ENCODE measurements around the gene RARB.

Gene RARB

GRCh38 chr3:25578059-25578458 lies 150.0 kb downstream of the RARB start:
- no peak for DNase-seq (ENCODE audit: low spot score)

DNA sequence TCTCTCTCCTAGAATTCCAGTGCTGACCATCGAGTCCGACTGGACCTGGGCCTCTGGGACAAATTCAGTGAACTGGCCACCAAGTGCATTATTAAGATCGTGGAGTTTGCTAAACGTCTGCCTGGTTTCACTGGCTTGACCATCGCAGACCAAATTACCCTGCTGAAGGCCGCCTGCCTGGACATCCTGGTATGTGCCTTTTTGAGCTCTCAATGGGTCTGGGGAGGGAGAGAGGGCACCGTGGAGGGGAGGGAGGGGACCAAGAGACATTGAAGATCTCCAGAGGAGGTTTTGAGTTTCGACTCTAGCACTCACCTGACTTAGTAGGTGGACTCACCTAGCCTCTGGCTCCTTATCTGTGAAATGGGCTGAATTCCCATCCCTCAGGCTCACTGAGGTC lies 152.5 kb downstream of the RARB start:
- no peak for DNase-seq (ENCODE audit: low spot score)

DNA sequence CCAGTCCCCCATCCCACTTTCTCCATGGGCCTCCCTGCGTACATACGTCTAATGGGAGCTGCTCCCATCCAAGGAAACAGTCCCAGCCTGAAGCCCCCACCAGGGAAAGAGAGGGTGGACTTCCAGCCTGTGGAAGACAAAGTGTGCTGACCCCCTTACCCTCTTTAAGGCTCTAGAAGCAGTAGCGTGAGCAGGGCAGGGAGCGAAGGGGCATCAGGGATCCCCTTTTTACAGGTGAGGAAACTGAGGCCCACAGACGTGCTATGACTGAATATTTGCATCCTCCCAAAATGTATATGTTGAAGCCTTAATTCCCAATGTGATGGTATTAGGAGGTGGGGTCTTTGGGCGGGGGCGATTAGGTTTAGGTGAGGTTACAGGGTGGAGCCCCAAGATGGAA lies 153.3 kb downstream of the RARB start:
- no peak for DNase-seq (ENCODE audit: low spot score)

- no peak for DNase-seq (ENCODE audit: low spot score)
Observed at GRCh38 chr3:25581823-25582222, 153.8 kb downstream of the RARB start.

- peak; percentile 41 for DNase-seq (ENCODE audit: low spot score)
Observed at GRCh38 chr3:25582242-25582641, 154.2 kb downstream of the RARB start.

DNA sequence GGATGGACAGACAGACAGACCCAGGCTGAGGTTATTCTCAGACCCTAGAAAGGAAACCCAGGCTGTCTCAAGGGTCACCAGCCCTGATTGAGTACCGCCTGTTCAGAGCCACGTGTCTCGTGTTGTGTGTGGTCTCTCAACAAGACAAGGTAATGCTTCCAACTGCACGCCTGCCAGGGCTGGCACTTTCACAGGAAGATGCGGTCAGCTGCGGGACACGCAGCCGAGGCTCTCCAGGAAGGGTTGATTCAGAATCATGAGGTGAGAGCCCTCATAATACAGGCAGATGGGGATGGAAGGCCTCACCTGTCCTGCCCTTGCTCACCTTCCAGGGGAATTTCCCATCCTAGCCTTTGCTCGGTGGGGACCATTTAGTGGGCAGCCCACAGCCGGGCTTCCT lies 155.3 kb downstream of the RARB start:
- no peak for DNase-seq (ENCODE audit: low spot score)

DNA sequence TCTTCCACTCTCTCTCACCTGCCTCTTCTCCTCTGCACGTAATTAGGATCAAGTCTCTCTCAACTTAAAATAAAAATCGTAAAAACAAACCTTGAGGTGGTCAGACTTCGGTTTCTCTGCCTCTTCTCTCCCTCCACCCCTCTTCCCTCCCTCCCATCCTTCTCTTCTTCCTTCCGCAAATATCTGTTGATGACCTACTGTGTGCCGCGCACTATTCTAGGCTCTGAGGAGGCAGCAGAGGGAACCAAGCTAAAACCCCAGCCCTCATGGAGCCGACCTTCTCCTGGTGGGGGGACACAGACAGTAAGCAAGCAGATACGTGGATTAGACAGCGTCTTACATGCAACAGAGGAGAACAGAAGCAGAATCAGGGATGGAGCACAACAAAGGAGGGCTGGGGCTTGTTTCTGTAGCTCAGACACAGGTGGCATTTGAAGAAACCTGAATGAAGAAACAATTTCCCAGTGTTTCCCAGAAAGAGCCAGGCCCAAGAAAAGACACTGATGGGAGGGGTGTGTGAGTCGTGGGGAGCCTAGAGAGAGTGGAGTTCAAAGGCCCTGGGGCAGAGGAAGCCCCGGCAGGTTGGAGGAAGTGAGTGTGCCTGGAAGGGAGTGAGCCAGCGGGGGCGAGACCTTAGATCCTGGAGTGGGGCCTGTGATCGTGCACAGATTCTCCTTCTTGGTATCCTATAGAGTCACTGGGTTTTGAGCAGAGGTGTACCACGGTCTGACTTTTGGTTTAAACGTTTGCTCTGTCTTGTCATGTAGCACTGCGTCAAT lies 156.1 kb downstream of the RARB start:
- no peak for DNase-seq (ENCODE audit: low spot score)

- no peak for DNase-seq (ENCODE audit: low spot score)
Observed at GRCh38 chr3:25585361-25586166, 157.5 kb downstream of the RARB start.

DNA sequence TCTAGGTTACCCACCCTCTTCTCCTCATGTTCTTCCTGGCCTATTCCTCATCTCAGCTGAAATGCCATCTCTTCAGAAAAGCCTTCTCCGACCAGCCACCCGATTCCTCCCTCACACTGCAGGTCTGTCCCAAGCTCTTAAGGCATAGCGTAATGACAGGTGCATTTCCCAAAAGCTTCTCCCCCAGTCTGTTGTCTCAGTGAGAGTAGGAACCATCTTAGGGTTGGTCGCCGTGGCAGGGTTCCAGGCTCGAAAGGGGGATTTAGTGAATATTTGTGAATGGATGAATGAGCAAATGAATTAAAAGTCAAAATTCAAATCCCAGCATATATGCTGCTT lies 158.1 kb downstream of the RARB start:
- DNase-seq (ENCODE audit: low spot score), result no peak

GRCh38 chr3:25586553-25586952 lies 158.5 kb downstream of the RARB start:
- DNase-seq (ENCODE audit: low spot score), result no peak

- no peak for DNase-seq (ENCODE audit: low spot score)
Observed at GRCh38 chr3:25587094-25587493, 159.0 kb downstream of the RARB start.

DNA sequence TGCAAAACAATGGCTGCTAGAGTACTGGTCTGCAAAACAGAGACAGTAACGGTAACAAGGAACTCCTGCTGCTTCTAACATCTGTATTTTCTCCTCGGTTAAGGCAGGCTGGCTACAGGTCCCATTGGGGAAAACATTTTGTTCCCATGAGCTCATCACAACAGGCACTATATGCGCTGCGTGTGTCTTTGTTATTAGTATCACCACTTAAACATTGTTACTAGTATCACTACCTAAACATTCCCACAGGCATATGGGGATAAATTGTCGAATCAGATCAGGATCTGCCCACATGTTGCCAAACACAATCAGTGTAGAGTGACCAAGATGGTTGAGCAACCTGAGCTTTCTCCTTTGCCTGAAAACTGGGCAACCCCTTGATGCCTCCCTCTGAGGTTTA lies 159.5 kb downstream of the RARB start:
- DNase-seq (ENCODE audit: low spot score), result no peak

DNA sequence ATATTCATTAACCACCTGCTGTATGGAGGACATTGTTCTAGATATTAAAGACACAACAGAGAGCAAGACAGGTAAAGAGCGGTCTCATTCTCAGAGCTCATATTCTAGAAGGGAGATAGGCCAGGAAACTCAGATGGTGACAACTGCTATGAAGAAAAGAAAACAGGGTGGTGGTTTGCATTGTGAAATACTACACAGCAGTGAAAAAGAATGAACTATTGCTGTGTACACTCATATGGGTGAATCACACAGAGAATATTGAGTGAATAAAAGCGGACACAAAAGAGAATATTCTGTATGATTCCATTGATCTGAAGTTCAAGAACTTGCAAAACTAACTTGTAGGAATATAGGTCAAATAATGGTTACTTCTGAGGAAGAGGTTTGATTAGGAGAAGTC lies 159.9 kb downstream of the RARB start:
- no peak for DNase-seq (ENCODE audit: low spot score)

DNA sequence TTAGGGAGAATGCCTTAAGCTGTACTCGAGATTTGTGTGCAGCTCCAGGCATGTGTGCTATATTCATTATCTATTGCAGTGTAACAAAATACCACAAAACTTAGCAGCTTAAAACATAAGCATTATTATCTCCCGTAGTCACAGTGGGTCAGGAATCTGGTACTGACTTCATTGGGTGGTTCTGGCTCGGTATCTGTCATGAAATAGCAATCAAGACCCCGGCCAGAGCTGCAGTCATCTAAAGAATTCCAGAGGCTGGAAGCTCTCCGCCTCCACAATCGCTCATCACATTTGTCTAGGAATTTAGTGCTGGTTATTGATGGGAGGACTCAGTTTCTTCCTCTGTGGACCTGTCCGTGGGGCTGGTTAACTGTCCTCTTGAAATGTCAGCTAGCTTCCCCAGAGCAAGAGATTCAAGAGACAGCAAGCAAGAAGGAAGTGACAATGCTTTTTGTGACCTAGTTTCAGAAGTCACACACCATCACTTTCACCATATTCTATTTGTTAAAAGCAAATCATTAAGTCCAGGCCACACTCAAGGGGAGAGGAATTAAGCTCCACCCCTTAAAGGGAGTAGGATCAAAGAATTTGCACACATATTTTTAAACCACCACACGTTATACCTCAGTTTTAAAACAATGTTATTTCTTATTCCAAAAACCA lies 160.5 kb downstream of the RARB start:
- no peak for DNase-seq (ENCODE audit: low spot score)

DNA sequence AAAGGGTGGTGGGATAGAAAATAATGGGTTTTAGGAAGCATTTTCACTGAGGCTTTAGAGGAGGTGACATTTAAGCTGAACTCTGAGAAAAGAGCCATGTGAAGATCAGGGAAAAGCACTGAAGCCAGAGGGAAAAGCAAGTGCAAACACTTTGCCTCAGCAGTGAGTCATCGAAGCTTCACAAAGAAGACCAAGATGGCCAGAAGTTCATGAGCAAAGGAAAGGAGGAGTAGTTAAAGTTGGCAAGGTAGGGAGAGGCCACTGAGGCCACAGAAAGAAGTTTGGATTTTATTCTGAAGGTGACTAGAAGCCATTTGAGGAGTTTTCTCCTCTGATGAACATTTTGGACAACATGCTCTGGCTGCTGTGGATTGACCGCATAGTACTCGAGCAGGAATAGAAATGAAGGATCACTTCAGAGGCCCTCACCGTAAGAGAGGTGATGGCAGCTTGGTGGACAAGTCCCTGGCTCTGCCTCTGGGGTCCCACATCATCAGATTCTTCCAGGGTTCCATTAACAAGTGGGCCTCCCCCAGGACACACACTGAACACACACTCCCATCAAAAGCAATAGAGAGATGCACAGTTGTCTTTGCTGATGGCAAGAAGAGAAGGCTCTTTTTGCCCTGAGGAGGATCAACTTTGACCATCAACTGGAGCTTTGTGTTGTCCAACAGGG lies 161.2 kb downstream of the RARB start:
- no peak for DNase-seq (ENCODE audit: low spot score)

GRCh38 chr3:25589783-25590258 lies 161.8 kb downstream of the RARB start:
- DNase-seq (ENCODE audit: low spot score), result no peak

- DNase-seq (ENCODE audit: low spot score), result no peak
Observed at GRCh38 chr3:25592510-25592968, 164.5 kb downstream of the RARB start.

DNA sequence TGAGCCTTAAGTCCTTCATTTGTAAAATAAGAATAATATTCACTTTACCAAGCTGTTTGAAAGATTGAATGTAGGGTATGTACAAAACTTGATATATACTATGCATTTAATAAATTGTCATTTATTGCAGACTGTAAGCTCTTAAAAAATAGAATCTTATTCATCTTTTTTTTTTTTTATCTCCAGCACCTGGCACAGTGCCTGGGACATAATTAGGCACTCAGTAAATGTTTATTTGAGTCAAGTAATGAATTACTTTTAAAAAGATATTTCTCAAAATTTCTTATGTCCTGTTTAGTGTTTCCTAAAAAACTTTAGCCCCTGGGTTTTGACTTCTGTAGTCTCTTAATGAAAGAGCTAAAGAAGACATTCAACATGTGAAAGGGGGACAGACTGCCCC lies 164.9 kb downstream of the RARB start:
- no peak for DNase-seq (ENCODE audit: low spot score)

DNA sequence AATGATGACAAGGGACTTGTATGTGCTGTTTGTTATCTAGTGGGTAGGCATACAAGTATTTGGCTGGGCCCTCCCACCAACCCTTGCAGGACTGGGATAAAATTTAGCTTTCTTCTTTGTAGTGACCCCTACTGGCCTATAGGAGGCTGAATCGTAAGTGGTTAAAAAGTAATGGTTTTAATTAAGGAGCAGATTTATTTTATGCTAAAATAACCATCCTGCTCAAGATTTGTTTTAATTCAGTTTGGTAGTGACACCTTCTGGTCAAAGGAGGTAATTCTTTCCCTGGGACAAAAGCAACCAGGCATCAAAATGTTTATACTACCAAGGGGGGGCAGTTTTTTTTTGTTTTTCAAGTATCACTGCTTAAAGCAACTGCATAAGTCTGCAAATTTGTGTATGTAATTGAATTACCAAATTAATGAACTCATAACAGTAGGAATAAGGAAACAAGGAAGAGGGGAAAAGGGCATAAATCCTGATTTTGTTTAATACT lies 166.0 kb downstream of the RARB start:
- DNase-seq (ENCODE audit: low spot score), result no peak

DNA sequence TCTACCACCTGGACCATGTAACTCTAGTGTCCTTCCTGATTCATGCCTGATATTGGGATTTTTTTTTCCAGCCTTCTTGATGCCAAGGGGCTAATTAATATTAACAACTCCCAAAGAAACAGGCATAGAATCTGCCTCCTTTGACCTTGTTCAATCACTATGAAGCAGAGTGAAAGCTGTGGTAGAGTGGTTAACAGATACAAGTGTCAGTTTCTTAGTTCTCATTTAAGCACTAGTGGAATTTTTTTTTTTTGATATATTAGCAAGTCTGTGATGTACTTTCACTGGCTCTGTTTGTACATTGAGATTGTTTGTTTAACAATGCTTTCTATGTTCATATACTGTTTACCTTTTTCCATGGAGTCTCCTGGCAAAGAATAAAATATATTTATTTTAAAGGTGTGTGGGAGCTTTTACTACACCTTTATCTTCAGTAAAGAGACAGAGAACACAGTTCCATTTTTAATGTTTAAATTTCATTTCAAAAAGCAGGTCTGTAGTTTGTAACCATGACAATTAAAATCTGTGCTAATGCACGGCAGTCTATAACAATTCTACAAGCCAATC lies 169.6 kb downstream of the RARB start:
- no peak for DNase-seq (ENCODE audit: low spot score)

DNA sequence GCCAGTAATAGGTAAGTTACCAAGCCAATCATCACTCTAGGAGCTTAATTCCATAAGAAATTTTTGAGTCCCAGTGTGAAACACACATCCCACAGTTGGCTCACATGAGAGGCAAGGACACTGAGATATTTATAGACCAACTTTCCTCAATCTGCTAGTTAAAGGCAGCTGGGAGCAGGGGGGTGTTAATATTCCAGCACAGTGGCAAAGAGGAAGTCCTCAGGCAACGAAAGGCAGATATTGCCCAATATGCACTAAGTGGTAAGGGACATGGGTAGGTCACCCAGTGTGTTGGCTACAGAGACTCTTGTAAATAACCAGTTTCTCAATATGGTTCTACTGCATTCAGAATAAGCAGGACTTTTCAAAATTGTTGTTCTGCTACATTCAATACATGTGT lies 175.6 kb downstream of the RARB start:
- DNase-seq (ENCODE audit: low spot score), result no peak
